Aorta (tissue), 5 donors: ENCODE measurements around the gene SMIM23. TPM values are rescaled to one million over a fixed set of nuclear protein-coding genes. Genes with fewer than 3 reads are reported as not detected.

Source experiments
- ATAC-seq: fragments of 200-7000 bp; cut with Tn5 transposase; one replicate; pipeline ENCODE4 v1.9.1; 2022; ENCODE audit warnings: moderate library complexity; ENCODE audit not compliant: low FRiP score
- DNase-seq, 2 donors: peaks; one replicate each; pipeline ENCODE4 v3.0.0-alpha.2; 2020
- H3K27ac ChIP-seq, 2 donors: one replicate each; pipeline ENCODE4 v1.5.1; 2013; ENCODE audit warnings: low read length in 2 of 2, mild to moderate bottlenecking in 2 of 2, moderate library complexity in 2 of 2, control low read depth in 1 of 2, inconsistent platforms in 1 of 2, low read depth in 1 of 2
- H3K27me3 ChIP-seq, 2 donors: one replicate each; pipeline ENCODE4 v1.6.1; 2013; ENCODE audit warnings: control low read depth in 1 of 2, low read length in 1 of 2, mild to moderate bottlenecking in 1 of 2, moderate library complexity in 1 of 2; ENCODE audit not compliant: insufficient read depth in 2 of 2, control insufficient read depth in 1 of 2
- H3K36me3 ChIP-seq, 2 donors: one replicate each; pipeline ENCODE4 v1.6.1; 2013; ENCODE audit warnings: control low read depth in 1 of 2, low read length in 1 of 2, mild to moderate bottlenecking in 1 of 2; ENCODE audit not compliant: insufficient read depth in 2 of 2, control insufficient read depth in 1 of 2
- H3K4me1 ChIP-seq, 2 donors: one replicate each; pipeline ENCODE4 v1.6.1; 2013; ENCODE audit warnings: low read length in 2 of 2, control low read depth in 1 of 2, mild to moderate bottlenecking in 1 of 2, moderate library complexity in 1 of 2; ENCODE audit not compliant: insufficient read depth in 2 of 2, control insufficient read depth in 1 of 2
- H3K4me3 ChIP-seq, 2 donors: one replicate each; pipeline ENCODE4 v1.5.1; 2013; ENCODE audit warnings: low read length in 2 of 2, control low read depth in 1 of 2, mild to moderate bottlenecking in 1 of 2
- H3K9me3 ChIP-seq: one replicate; pipeline ENCODE4 v1.6.1; 2013; ENCODE audit warnings: mild to moderate bottlenecking, low read length; ENCODE audit not compliant: control insufficient read depth
- WGBS, 2 donors: extraction: QIAGEN DNeasy Blood & Tissue Kit; methylation state at CpG; one replicate each; pipeline ENCODE4 v1.1.7; 2013; 5-methylcytosine and 5-hydroxymethylcytosine counted together
- intact Hi-C, 2 donors: fragments of 100-400 bp; cut with DNase I; formaldehyde crosslinking; loops; one replicate each; pipeline versions ENCODE4 v1.14.2 to v1.15.0; 2022
- polyA plus RNA-seq, 2 donors: library from polyadenylated mRNA; stranded (reverse); fragments of 200-250 nt; gene quantifications; one replicate each; pipeline ENCODE4 v1.2.3, GENCODE V29; 2013
- total RNA-seq, 2 donors: library from RNA; stranded (reverse); fragmentation: NEBNext Ultra II Directional; extraction: Animal tissue kit (Norgen Biotek cat#: 25700); gene quantifications; one replicate each; pipeline ENCODE4 v1.2.1, GENCODE V29; 2021
- donor health status: healthy with polysubstance abuse.
- donor health status: Bipolar disorder and iron deficiency.
- donor health status: DM: no; HTN: no; CAD: no.
- donor health status: DM: no; HTN: no; CAD: no.
- donor health status: DM: yes; HTN: yes; CAD: no.

SMIM23 gene
- total and polyA plus RNA-seq, 4 donors, result not detected

- intact Hi-C loops, result no loop called here
- no peak overlapping the region for H3K27ac ChIP-seq
- 32 to 47% methylated on average over 20 of the region's 20 CpGs for WGBS, 2 donors
Observed at GRCh38 chr5:171762903-171763302, 22.7 kb upstream of the SMIM23 start.

GRCh38 chr5:171764265-171764664, 21.4 kb upstream of the SMIM23 start:
- peaks cover 3% of the 10 kb centered on the region for H3K9me3 ChIP-seq
- H3K27ac ChIP-seq, result no peak overlapping the region
- no peaks in the 10 kb centered on the region for H3K4me1 ChIP-seq
- 96 to 97% methylated on average over 8 of the region's 8 CpGs for WGBS, 2 donors
- no peak overlapping the region for H3K4me3 ChIP-seq
- no peaks in the 10 kb centered on the region for H3K27me3 ChIP-seq
- no peak for DNase-seq
- intact Hi-C loops, result no loop called here
- no peak for ATAC-seq
- H3K36me3 ChIP-seq, result no peaks in the 10 kb centered on the region

More at GRCh38 chr5:171762903-171763302, 22.7 kb upstream of the SMIM23 start:
- Histone ChIP-seq H3K9me3 (peaks cover 3% of the 10 kb centered on the region), H3K36me3 (no peaks in the 10 kb centered on the region), H3K4me3 (no peak overlapping the region), H3K4me1 (no peaks in the 10 kb centered on the region), H3K27me3 (no peaks in the 10 kb centered on the region)
- no peak for ATAC-seq
- no peak for DNase-seq

- Histone ChIP-seq H3K27ac (no peak overlapping the region), H3K4me1 (no peaks in the 10 kb centered on the region), H3K9me3 (peaks cover 2% of the 10 kb centered on the region), H3K36me3 (no peaks in the 10 kb centered on the region), H3K27me3 (no peaks in the 10 kb centered on the region), H3K4me3 (no peak overlapping the region)
- no peak for ATAC-seq
- 90 to 93% methylated on average over 2 of the region's 2 CpGs for WGBS, 2 donors
- intact Hi-C loops, result no loop called here
- no peak for DNase-seq
Observed at GRCh38 chr5:171766875-171767274, 18.7 kb upstream of the SMIM23 start.

GRCh38 chr5:171770153-171770552, 15.5 kb upstream of the SMIM23 start:
- 54 to 59% methylated on average over 4 of the region's 4 CpGs for WGBS, 2 donors

GRCh38 chr5:171771856-171772255, 13.8 kb upstream of the SMIM23 start:
- 55 to 56% methylated on average over 3 of the region's 3 CpGs for WGBS, 2 donors

More at GRCh38 chr5:171770153-171770552, 15.5 kb upstream of the SMIM23 start:
- H3K4me1 ChIP-seq, result no peaks in the 10 kb centered on the region
- no peak for DNase-seq
- intact Hi-C loops, result no loop called here
- peaks cover 2% of the 10 kb centered on the region for H3K9me3 ChIP-seq
- no peaks in the 10 kb centered on the region for H3K27me3 ChIP-seq
- ATAC-seq, result no peak
- H3K27ac ChIP-seq, result no peak overlapping the region
- H3K4me3 ChIP-seq, result no peak overlapping the region
- no peaks in the 10 kb centered on the region for H3K36me3 ChIP-seq

GRCh38 chr5:171773106-171773505, 12.5 kb upstream of the SMIM23 start:
- Histone ChIP-seq H3K27ac (no peak overlapping the region), H3K27me3 (no peaks in the 10 kb centered on the region), H3K4me3 (no peak overlapping the region), H3K36me3 (no peaks in the 10 kb centered on the region), H3K4me1 (no peaks in the 10 kb centered on the region), H3K9me3 (no peaks in the 10 kb centered on the region)
- intact Hi-C loops, result no loop called here
- no peak for DNase-seq
- ATAC-seq, result no peak
- WGBS, 2 donors, result 92 to 95% methylated on average over 8 of the region's 8 CpGs

More at GRCh38 chr5:171771856-171772255, 13.8 kb upstream of the SMIM23 start:
- Histone ChIP-seq H3K27ac (no peak overlapping the region), H3K4me1 (no peaks in the 10 kb centered on the region), H3K9me3 (no peaks in the 10 kb centered on the region), H3K36me3 (no peaks in the 10 kb centered on the region), H3K27me3 (no peaks in the 10 kb centered on the region), H3K4me3 (no peak overlapping the region)
- no peak for DNase-seq
- intact Hi-C loops, result no loop called here
- no peak for ATAC-seq

- no peak overlapping the region for H3K27ac ChIP-seq
- ATAC-seq (no peak), DNase-seq (no peak)
- H3K36me3 ChIP-seq, result no peaks in the 10 kb centered on the region
- H3K27me3 ChIP-seq, result no peaks in the 10 kb centered on the region
- WGBS, 2 donors, result 95 to 97% methylated on average over 9 of the region's 9 CpGs
- peaks cover 4% of the 10 kb centered on the region for H3K9me3 ChIP-seq
- H3K4me3 ChIP-seq, result no peak overlapping the region
- intact Hi-C loops, result no loop called here
- H3K4me1 ChIP-seq, result no peaks in the 10 kb centered on the region
Observed at GRCh38 chr5:171774418-171774817, 11.2 kb upstream of the SMIM23 start.

GRCh38 chr5:171776213-171776612, 9.4 kb upstream of the SMIM23 start:
- 15 to 23% methylated on average over 12 of the region's 12 CpGs for WGBS, 2 donors
- H3K4me3 ChIP-seq, result no peak overlapping the region
- H3K4me1 ChIP-seq, result no peaks in the 10 kb centered on the region
- H3K36me3 ChIP-seq, result no peaks in the 10 kb centered on the region
- intact Hi-C loops, result no loop called here
- H3K27me3 ChIP-seq, result no peaks in the 10 kb centered on the region
- no peak overlapping the region for H3K27ac ChIP-seq
- H3K9me3 ChIP-seq, result peaks cover 4% of the 10 kb centered on the region
- ATAC-seq (no peak), DNase-seq (no peak)

- no peaks in the 10 kb centered on the region for H3K36me3 ChIP-seq
- H3K27ac ChIP-seq, result no peak overlapping the region
- intact Hi-C loops, result no loop called here
- H3K9me3 ChIP-seq, result peaks cover 4% of the 10 kb centered on the region
- DNase-seq (no peak), ATAC-seq (peak; percentile 30)
- H3K27me3 ChIP-seq, result no peaks in the 10 kb centered on the region
- WGBS, 2 donors, result 29 to 41% methylated on average over 19 of the region's 19 CpGs
- H3K4me1 ChIP-seq, result no peaks in the 10 kb centered on the region
- no peak overlapping the region for H3K4me3 ChIP-seq
Observed at GRCh38 chr5:171776770-171777759, 8.6 kb upstream of the SMIM23 start.
